Right atrium auricular region (tissue), 2 donors: ENCODE data around the gene SCNN1A. TPM values are rescaled to one million over a fixed set of nuclear protein-coding genes. Genes with fewer than 3 reads are reported as not detected.
A peak's percentile ranks its signal among the peaks of the same experiment; 100 is the strongest.

ENCODE experiments used
- DNase-seq: peaks from one replicate; pipeline ENCODE4 v3.0.0-alpha.2; 2019; ENCODE audit warnings: low spot score
- H3K27ac ChIP-seq, 2 donors: fragments of 200-600 bp; sonication (generic); 1 replicate in 1 of 2; 2 replicates in 1 of 2; pipeline ENCODE4 v1.5.1; 2016 to 2019
- H3K27me3 ChIP-seq, 2 donors: fragments of 200-600 bp; sonication (generic); one replicate each; pipeline versions ENCODE4 v1.5.1 to v1.6.0; 2017 to 2019
- H3K36me3 ChIP-seq: fragments of 200-600 bp; sonication (generic); one replicate; pipeline ENCODE4 v1.5.1; 2016
- H3K4me1 ChIP-seq, 2 donors: fragments of 200-600 bp; sonication (generic); one replicate each; pipeline versions ENCODE4 v1.5.1 to v1.6.0; 2017 to 2019
- H3K4me3 ChIP-seq, 2 donors: fragments of 200-600 bp; sonication (generic); 1 replicate in 1 of 2; 2 replicates in 1 of 2; pipeline ENCODE4 v1.5.1; 2017 to 2019; ENCODE audit warnings: mild to moderate bottlenecking in 1 of 2, moderate library complexity in 1 of 2
- H3K9me3 ChIP-seq, 2 donors: fragments of 200-600 bp; sonication (generic); one replicate each; pipeline ENCODE4 v1.5.1; 2019
- CTCF ChIP-seq, 2 donors: fragments of 200-600 bp; sonication (generic); IDR thresholded peaks; one replicate each; pipeline ENCODE4 v1.5.1; 2019; ENCODE audit warnings: antibody characterized with exemption in 2 of 2
- total RNA-seq, 2 donors: library from RNA; depleted of rRNA; stranded (reverse); fragments of >200 nt; gene quantifications; one replicate each; pipeline ENCODE4 v1.1.0, GENCODE V29; 2016

SCNN1A gene
- total RNA-seq, 2 donors from 2014 or later = 2.7 to 18.7 TPM

GRCh38 chr12:6377667-6377994, 2.3 kb upstream of the SCNN1A start:
- Histone ChIP-seq H3K4me1 (peaks cover 0 to 32% of the 10 kb centered on the region in 2 donors), H3K27ac (no peak overlapping the region), H3K27me3 (no peaks in the 10 kb centered on the region), H3K36me3 (no peaks in the 10 kb centered on the region), H3K4me3 (no peak overlapping the region), H3K9me3 (no peaks in the 10 kb centered on the region)
- no peak for DNase-seq
- no peak for TF ChIP-seq CTCF (IDR thresholded peaks at IDR 0.05)

- H3K4me3 ChIP-seq = no peak overlapping the region
- no peaks in the 10 kb centered on the region for H3K9me3 ChIP-seq
- H3K27ac ChIP-seq = peak overlapping the region in 1 of 2 donors; percentile 9
- H3K36me3 ChIP-seq = no peaks in the 10 kb centered on the region
- H3K4me1 ChIP-seq = peaks cover 0 to 33% of the 10 kb centered on the region in 2 donors
- no peak for TF ChIP-seq CTCF (IDR thresholded peaks at IDR 0.05)
- H3K27me3 ChIP-seq = no peaks in the 10 kb centered on the region
- DNase-seq = no peak
Measured at GRCh38 chr12:6376870-6377666, 1.7 kb upstream of the SCNN1A start.

- H3K27me3 ChIP-seq = no peaks in the 10 kb centered on the region
- H3K4me1 ChIP-seq = peaks cover 0 to 34% of the 10 kb centered on the region in 2 donors
- H3K4me3 ChIP-seq = no peak overlapping the region
- H3K9me3 ChIP-seq = no peaks in the 10 kb centered on the region
- no peaks in the 10 kb centered on the region for H3K36me3 ChIP-seq
- H3K27ac ChIP-seq = peak overlapping the region in 1 of 2 donors; percentile 9
- TF ChIP-seq CTCF (IDR thresholded peaks at IDR 0.05) = peak in 1 of 2 donors; percentile 35
- peak; percentile 71 for DNase-seq
Measured at GRCh38 chr12:6376079-6376869, 911 bp upstream of the SCNN1A start.

GRCh38 chr12:6374786-6375160, 590 bp downstream of the SCNN1A start:
- no peak for TF ChIP-seq CTCF (IDR thresholded peaks at IDR 0.05)
- Histone ChIP-seq H3K36me3 (no peaks in the 10 kb centered on the region), H3K27ac (no peak overlapping the region), H3K4me1 (peaks cover 0 to 34% of the 10 kb centered on the region in 2 donors), H3K27me3 (no peaks in the 10 kb centered on the region), H3K9me3 (no peaks in the 10 kb centered on the region), H3K4me3 (no peak overlapping the region)
- no peak for DNase-seq

- Histone ChIP-seq H3K9me3 (no peaks in the 10 kb centered on the region), H3K27me3 (no peaks in the 10 kb centered on the region), H3K4me3 (no peak overlapping the region), H3K27ac (no peak overlapping the region), H3K4me1 (peaks cover 0 to 34% of the 10 kb centered on the region in 2 donors), H3K36me3 (no peaks in the 10 kb centered on the region)
- no peak for DNase-seq
- TF ChIP-seq CTCF (IDR thresholded peaks at IDR 0.05) = no peak
Measured at GRCh38 chr12:6374028-6374785, 1.2 kb downstream of the SCNN1A start.
